Keratinocyte (primary cell): ENCODE measurements around the gene CDK14. TPM values are rescaled to one million over a fixed set of nuclear protein-coding genes. Genes with fewer than 3 reads are reported as not detected.

Source experiments
- DNase-seq: peaks from one replicate; pipeline ENCODE4 v3.0.0-alpha.2; 2011; ENCODE audit warnings: low read depth, missing footprints, low spot score
- FAIRE-seq: peaks from 2 replicates; lab custom pipeline; 2011; peaks lifted over from hg19 to GRCh38; lab: Jason Lieb, UNC
- H2AFZ ChIP-seq: 2 replicates; pipeline ENCODE4 v1.6.0; 2012; ENCODE audit warnings: low read length, control low read depth, inconsistent platforms; ENCODE audit not compliant: control insufficient read depth
- H3K27ac ChIP-seq: 2 replicates; pipeline ENCODE4 v1.5.1; 2011; ENCODE audit warnings: low read length; ENCODE audit not compliant: control insufficient read depth, insufficient read depth
- H3K27me3 ChIP-seq: 3 replicates; pipeline ENCODE4 v1.6.0; 2011; ENCODE audit warnings: low read length; ENCODE audit not compliant: control insufficient read depth, insufficient read depth; ENCODE audit errors: extremely low read depth
- H3K36me3 ChIP-seq, 2 experiments: 2 replicates in 1 of 2; 3 replicates in 1 of 2; pipeline ENCODE4 v1.5.1; 2011; ENCODE audit warnings: low read length in 2 of 2, mild to moderate bottlenecking in 1 of 2; ENCODE audit not compliant: control insufficient read depth in 2 of 2, insufficient read depth in 2 of 2; ENCODE audit errors: extremely low read depth in 1 of 2
- H3K4me1 ChIP-seq: 3 replicates; pipeline ENCODE4 v1.5.1; 2011; ENCODE audit warnings: low read length; ENCODE audit not compliant: control insufficient read depth, insufficient read depth; ENCODE audit errors: extremely low read depth
- H3K4me2 ChIP-seq: 3 replicates; pipeline ENCODE4 v1.6.0; 2011; ENCODE audit warnings: low read depth, low read length; ENCODE audit not compliant: control insufficient read depth, insufficient read depth; ENCODE audit errors: extremely low read depth
- H3K4me3 ChIP-seq, 3 experiments: fragments of 200-600 bp in 1 of 3; sonication (generic) in 1 of 3; 2 replicates in 2 of 3; 3 replicates in 1 of 3; pipeline ENCODE4 v1.5.1; 2011 to 2016; ENCODE audit warnings: low read length in 3 of 3, mild to moderate bottlenecking in 3 of 3, control low read depth in 2 of 3, inconsistent platforms in 1 of 3, low read depth in 1 of 3, mixed read lengths in 1 of 3, mixed run types in 1 of 3, moderate library complexity in 1 of 3; ENCODE audit not compliant: control insufficient read depth in 2 of 3, insufficient read depth in 2 of 3; ENCODE audit errors: extremely low read depth in 1 of 3
- H3K79me2 ChIP-seq: 2 replicates; pipeline ENCODE4 v1.6.0; 2012; ENCODE audit warnings: low read length; ENCODE audit not compliant: control insufficient read depth, insufficient read depth
- H3K9ac ChIP-seq: 3 replicates; pipeline ENCODE4 v1.6.0; 2011; ENCODE audit warnings: low read length; ENCODE audit not compliant: control insufficient read depth, insufficient read depth; ENCODE audit errors: extremely low read depth
- H3K9me1 ChIP-seq: 3 replicates; pipeline ENCODE4 v1.6.0; 2011; ENCODE audit warnings: low read length; ENCODE audit not compliant: control insufficient read depth, insufficient read depth; ENCODE audit errors: extremely low read depth
- H3K9me3 ChIP-seq: 2 replicates; pipeline ENCODE4 v1.5.1; 2012; ENCODE audit warnings: low read depth, low read length; ENCODE audit not compliant: control insufficient read depth
- H4K20me1 ChIP-seq: 3 replicates; pipeline ENCODE4 v1.6.0; 2011; ENCODE audit warnings: low read length; ENCODE audit not compliant: control insufficient read depth, insufficient read depth; ENCODE audit errors: extremely low read depth
- CTCF ChIP-seq, 3 experiments: IDR thresholded peaks in 1 of 3; conservative IDR thresholded peaks in 1 of 3; optimal IDR thresholded peaks in 1 of 3; 2 replicates in 2 of 3; 3 replicates in 1 of 3; pipeline versions ENCODE3 to v1.5.1; 2011; ENCODE audit warnings: low read length in 3 of 3, mild to moderate bottlenecking in 3 of 3, moderate library complexity in 2 of 3, control low read depth in 1 of 3, inconsistent platforms in 1 of 3; ENCODE audit not compliant: insufficient read depth in 2 of 3; ENCODE audit errors: extremely low read depth in 1 of 3
- EZH2 ChIP-seq: IDR thresholded peaks from one replicate; pipeline ENCODE4 v1.6.1; 2012; ENCODE audit warnings: inconsistent platforms, mild to moderate bottlenecking, low read length, moderate library complexity
- dilution Hi-C: fragments of 300-500 bp; cut with MboI; formaldehyde crosslinking; loops from one replicate; pipeline ENCODE4 v1.7.0; 2020; ENCODE audit warnings: low sequenced_read_pairs; ENCODE audit not compliant: extremely low pct_ligation_motif_present
- polyA plus RNA-seq, 5 experiments: library from polyadenylated mRNA; depleted of rRNA in 3 of 5; stranded (reverse) in 3 of 5; stranded (forward) in 1 of 5; unstranded in 1 of 5; fragments of >200 nt; gene quantifications; 1 replicate in 1 of 5; 2 replicates in 3 of 5; 3 replicates in 1 of 5; pipeline versions ENCODE4 v1.2.1 to v1.2.3, GENCODE V29; 2011 to 2012; ENCODE audit warnings: missing spikeins in 2 of 5, low read depth in 1 of 5, low replicate concordance in 1 of 5

CDK14 gene
- polyA plus RNA-seq, 1 donor (not counting 4 experiments of a cell fraction or from before 2014, with no cell fraction given) = 4.0 TPM

- no peaks in the 10 kb centered on the region for H3K27me3 ChIP-seq
- H3K4me2 ChIP-seq = no peak overlapping the region
- H3K4me1 ChIP-seq = no peaks in the 10 kb centered on the region
- H3K9me3 ChIP-seq = no peaks in the 10 kb centered on the region
- no peak for FAIRE-seq
- no peaks in the 10 kb centered on the region for H3K36me3 ChIP-seq
- no peaks in the 10 kb centered on the region for H3K79me2 ChIP-seq
- H3K9me1 ChIP-seq = no peaks in the 10 kb centered on the region
- H3K4me3 ChIP-seq = no peak overlapping the region
- H3K27ac ChIP-seq = no peak overlapping the region
- H3K9ac ChIP-seq = no peak overlapping the region
- no peaks in the 10 kb centered on the region for H4K20me1 ChIP-seq
- no peak for DNase-seq
- dilution Hi-C loops = no loop called here
- TF ChIP-seq EZH2 (no peak), CTCF (optimal IDR thresholded peaks at IDR 0.05 in 1 of 3, IDR thresholded peaks at IDR 0.05 in 1 of 3, conservative IDR thresholded peaks at IDR 0.05 in 1 of 3; ENCODE audit: extremely low read depth in 1 of 3, insufficient read depth in 2 of 3, low read length in 3 of 3) (no peak)
- H2AFZ ChIP-seq = no peak overlapping the region
Observed at GRCh38 chr7:90843472-90843871, 247.4 kb downstream of the CDK14 start.

GRCh38 chr7:90844421-90844820 lies 248.3 kb downstream of the CDK14 start:
- DNase-seq = no peak
- no peak for TF ChIP-seq EZH2
- no peak for TF ChIP-seq CTCF (optimal IDR thresholded peaks at IDR 0.05 in 1 of 3, IDR thresholded peaks at IDR 0.05 in 1 of 3, conservative IDR thresholded peaks at IDR 0.05 in 1 of 3; ENCODE audit: extremely low read depth in 1 of 3, insufficient read depth in 2 of 3, low read length in 3 of 3)
- Histone ChIP-seq H3K36me3 (no peaks in the 10 kb centered on the region), H3K9me3 (no peaks in the 10 kb centered on the region), H4K20me1 (no peaks in the 10 kb centered on the region), H3K79me2 (no peaks in the 10 kb centered on the region), H3K27ac (no peak overlapping the region), H3K9ac (no peak overlapping the region), H3K9me1 (no peaks in the 10 kb centered on the region), H3K4me1 (no peaks in the 10 kb centered on the region), H3K4me3 (no peak overlapping the region), H2AFZ (no peak overlapping the region), H3K27me3 (no peaks in the 10 kb centered on the region), H3K4me2 (no peak overlapping the region)
- dilution Hi-C loops = no loop called here
- FAIRE-seq = no peak
